Heart left ventricle (tissue), 13 donors: ENCODE data around the gene VWA8.

ENCODE experiments used
- CTCF ChIP-seq, 12 donors: fragments of 200-600 bp; sonication (generic) in 4 of 12; IDR thresholded peaks; one replicate each; pipeline versions ENCODE4 v1.5.0 to v1.8.0; 2018 to 2022; ENCODE audit warnings: antibody characterized with exemption in 12 of 12, mild to moderate bottlenecking in 5 of 12
- POLR2A ChIP-seq, 2 donors: fragments of 450-650 bp; IDR thresholded peaks; one replicate each; pipeline ENCODE4 v1.6.1; 2017; ENCODE audit warnings: antibody characterized with exemption in 2 of 2, mild to moderate bottlenecking in 2 of 2, moderate library complexity in 2 of 2
- donor health status: ischemic (EF 13 %, LVEDD 7.1; RV severe dilation, severe dysfunction).
- donor health status: DM: no; HTN: yes; CAD: no.
- donor health status: DM: no; HTN: no; CAD: no.
- donor health status: ischemic (EF 25% LVEDD 6.9; RV normal size, moderate dysfunction).
- donor health status: ischemic (EF 25% LVEDD 5.7; RV mildly dilated, moderate dysfunction).
- donor health status: ischemic (EF 35%, LVEDD 5.7; RV mildly dilated, moderate dysfunction).
- donor health status: nonischemic (EF 11% LVEDD 7.7; RV severe dilation, severe dysfunction).
- donor health status: DM: yes; HTN: yes; CAD: no.
- donor health status: PGD.
- donor health status: ischemic (EF 29% LVEDD 5.4; RV normal size, mild dysfunction).
- donor health status: nonischemic (EF 23%, LVEDD 6.1; RV moderate dilation, normal function).

DNA sequence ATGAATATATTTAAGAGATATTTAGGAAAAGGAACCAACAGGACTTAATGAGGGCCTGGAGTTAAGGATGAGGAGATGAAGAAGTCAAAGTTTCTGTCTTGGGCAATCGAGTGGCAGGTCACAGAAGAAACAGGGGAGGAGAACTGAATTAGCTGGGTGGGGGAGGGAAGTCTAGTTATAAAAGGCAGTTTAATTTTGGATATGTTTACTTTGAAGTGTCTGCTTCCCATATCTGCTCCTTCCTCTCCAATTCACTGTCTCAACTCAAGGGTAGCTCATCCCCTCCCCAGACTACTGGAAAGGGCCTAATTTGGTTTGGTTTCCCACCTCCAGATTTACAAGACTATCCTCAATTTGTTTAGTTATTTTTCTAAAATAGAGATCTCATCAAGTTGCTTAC lies 195.9 kb downstream of the VWA8 start:
- TF ChIP-seq CTCF (IDR thresholded peaks at IDR 0.05), result no peak
- no peak for TF ChIP-seq POLR2A (IDR thresholded peaks at IDR 0.05)
